ENCODE results near the gene ADAMTS7.
"Not testable (repeated sequence)": the region's sequence is repeated elsewhere in the genome, so short reads cannot be mapped to it uniquely, and the experiment has no call there.

Gene ADAMTS7, protein sequence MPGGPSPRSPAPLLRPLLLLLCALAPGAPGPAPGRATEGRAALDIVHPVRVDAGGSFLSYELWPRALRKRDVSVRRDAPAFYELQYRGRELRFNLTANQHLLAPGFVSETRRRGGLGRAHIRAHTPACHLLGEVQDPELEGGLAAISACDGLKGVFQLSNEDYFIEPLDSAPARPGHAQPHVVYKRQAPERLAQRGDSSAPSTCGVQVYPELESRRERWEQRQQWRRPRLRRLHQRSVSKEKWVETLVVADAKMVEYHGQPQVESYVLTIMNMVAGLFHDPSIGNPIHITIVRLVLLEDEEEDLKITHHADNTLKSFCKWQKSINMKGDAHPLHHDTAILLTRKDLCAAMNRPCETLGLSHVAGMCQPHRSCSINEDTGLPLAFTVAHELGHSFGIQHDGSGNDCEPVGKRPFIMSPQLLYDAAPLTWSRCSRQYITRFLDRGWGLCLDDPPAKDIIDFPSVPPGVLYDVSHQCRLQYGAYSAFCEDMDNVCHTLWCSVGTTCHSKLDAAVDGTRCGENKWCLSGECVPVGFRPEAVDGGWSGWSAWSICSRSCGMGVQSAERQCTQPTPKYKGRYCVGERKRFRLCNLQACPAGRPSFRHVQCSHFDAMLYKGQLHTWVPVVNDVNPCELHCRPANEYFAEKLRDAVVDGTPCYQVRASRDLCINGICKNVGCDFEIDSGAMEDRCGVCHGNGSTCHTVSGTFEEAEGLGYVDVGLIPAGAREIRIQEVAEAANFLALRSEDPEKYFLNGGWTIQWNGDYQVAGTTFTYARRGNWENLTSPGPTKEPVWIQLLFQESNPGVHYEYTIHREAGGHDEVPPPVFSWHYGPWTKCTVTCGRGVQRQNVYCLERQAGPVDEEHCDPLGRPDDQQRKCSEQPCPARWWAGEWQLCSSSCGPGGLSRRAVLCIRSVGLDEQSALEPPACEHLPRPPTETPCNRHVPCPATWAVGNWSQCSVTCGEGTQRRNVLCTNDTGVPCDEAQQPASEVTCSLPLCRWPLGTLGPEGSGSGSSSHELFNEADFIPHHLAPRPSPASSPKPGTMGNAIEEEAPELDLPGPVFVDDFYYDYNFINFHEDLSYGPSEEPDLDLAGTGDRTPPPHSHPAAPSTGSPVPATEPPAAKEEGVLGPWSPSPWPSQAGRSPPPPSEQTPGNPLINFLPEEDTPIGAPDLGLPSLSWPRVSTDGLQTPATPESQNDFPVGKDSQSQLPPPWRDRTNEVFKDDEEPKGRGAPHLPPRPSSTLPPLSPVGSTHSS (N-terminal part only)

DNA sequence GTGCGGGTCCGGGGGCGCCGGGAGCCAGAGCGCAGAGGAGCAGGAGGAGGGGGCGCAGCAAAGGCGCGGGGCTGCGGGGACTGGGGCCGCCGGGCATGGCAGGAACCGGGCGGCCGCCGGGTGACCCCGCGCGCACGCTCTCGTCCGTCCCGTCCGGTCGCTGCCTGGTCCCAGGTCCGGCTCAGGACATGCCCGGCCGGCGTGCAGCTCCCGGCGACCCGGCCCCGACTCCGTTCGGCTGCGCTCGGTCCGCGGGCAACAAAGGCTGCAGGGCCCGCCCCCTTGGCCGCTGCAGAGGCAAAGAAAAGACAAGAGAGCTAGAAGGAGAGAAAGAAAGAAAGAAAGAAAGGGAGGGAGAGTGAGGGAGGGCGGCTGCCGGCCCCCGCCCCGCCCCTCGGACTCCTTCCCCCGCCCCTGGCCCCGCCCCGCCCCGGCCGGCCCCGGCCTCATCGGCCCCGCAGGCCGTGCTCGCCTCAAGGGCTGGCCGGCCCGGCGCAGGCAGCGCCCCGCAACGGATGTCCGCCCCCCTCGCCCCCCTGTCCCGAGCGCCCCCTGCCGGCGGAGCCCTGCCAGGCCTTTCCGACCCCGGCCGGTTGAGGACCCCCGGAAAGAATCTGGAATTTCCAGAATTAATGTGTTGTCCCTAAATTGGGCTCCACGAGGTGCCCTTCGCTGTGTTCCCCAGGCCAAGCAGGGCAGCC lies at the start of gene ADAMTS7:
Gene ADAMTS7 (minus strand): TSS at position 341 of the 701 bp plus-strand sequence. CDS start 244 bp downstream, at position 97.
- no peak for FAIRE-seq

DNA sequence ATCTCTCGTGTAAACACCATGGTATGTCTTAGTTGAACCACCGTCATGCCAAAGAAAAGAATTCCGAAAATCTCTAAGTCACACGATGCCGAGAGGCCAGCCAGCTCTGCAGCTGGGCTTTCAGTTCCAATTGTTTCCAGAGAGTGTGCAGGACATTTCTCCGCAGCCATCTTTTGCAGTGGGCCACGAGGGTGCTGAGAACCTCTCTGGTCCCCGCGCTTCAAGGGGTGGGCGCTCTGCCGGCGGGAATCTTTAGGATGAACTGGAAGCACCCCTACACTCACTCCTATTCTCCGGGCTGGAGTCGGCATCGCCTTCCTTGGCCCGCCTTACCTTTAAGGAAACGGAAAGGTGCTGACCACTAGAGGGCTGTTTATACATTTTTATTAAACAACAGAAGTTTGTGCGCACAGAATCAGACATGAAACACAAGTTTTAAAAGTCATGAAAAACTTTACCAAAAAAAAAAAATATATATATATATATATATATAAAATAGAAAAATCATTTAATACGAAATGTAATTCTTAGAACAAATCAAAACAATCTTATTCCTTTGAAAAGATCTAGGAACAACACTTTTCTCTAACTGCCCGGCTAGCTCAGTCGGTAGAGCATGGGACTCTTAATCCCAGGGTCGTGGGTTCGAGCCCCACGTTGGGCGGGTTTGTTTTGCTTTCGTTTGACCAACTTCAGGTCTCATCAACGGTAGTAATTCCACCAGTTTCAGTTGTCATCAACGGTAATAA lies 48.9 kb upstream of the ADAMTS7 start:
- FAIRE-seq, result peak; percentile 95

DNA sequence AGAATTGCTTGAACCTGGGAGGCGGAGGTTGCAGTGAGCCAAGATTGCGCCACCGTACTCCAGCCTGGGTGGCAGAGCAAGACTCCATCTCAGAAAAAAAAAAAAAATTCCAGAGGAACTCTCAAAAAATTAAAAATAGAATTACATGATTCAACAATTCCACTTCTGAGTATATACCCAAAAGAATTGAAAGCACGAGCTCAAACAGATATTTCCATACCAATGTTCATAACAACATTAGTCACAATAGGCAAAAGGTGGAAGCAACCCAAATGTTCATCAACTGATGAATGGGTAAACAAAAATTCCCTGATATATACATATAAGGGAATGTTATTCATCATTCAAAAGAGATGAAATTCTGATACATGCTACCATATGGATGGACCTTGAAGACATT lies 44.5 kb upstream of the ADAMTS7 start:
- FAIRE-seq, result no peak

DNA sequence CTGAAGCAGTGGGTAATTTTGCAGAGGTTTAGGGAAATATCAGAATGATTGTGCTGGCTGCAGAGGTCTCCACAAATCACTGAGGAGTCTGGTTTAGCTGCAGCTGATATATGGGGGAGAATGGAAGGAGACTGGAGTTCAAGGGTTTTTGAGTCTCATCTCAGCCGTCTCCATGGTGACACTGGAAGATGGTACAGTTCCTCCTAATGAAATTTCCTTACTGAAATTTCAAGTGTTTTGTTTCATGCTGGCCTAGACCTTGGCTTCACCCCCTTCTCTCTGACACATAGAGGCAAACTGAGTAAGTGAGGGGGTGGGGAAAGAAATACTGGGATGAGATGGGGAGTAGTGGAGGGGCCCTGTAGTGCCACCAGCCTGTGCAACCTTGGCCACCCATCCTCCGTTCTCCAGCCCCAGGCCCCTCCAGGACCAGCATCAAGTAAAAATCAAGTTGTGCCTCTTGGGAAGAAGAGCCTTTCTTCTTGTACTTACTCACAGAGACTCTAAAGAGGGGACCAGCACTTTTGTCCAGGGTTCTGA lies 43.6 kb upstream of the ADAMTS7 start:
- FAIRE-seq, result no peak

DNA sequence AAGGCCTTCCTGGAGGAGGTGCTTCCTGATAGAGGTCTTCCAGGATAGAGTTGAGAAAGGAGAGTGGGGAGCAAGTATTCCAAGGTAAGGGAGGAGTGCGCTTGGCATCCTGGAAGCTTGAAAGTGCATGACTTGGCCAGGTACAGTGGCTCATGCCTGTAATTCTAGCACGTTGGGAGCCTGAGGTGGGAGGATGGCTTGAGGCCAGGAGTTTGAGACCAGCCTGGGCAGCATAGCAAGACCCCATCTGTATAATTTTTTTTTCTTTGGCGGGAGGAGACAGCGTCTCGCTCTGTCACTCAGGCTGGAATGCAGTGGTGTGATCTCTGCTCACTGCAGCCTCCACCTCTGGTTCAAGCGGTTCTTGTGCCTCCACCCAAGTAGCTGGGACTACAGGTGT lies 42.2 kb upstream of the ADAMTS7 start:
- no peak for FAIRE-seq

DNA sequence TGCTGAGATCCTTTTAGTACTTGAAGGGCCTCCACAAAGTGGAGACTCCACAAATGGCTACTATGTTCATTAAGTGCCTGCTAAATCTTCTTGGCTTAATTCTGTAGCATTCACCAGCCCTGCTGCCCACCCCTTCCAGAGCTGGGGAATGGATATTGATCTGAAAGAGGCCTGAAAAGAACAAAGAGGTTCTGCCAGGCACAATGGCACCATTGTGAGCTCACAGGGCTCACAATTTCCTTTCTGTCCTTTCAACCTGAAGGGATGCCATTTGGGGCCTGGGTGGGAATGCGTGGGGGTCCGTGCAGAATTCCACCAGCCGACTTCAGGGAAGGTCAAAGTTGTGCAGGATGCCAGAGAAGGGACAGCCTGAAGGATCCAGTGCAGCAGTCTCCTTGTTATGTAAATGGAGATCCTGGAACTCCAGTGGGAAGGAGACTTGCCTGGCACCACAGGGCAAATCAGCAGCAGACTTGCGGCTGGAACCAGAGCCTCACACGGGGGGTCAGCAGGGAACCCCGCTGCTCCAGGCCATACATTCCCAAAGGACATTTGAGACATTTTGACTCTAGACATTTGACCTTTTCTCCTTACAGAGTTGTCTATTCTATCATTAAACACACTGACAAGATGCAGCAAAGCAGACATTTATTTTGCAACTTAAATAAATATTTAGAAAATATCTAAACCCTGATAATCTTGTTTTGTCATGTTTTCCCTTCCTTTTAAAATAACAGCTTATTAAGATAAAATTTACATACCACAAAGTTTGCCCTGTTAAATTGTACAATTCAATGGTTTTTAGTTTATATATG lies 39.9 kb upstream of the ADAMTS7 start:
- FAIRE-seq, result no peak

DNA sequence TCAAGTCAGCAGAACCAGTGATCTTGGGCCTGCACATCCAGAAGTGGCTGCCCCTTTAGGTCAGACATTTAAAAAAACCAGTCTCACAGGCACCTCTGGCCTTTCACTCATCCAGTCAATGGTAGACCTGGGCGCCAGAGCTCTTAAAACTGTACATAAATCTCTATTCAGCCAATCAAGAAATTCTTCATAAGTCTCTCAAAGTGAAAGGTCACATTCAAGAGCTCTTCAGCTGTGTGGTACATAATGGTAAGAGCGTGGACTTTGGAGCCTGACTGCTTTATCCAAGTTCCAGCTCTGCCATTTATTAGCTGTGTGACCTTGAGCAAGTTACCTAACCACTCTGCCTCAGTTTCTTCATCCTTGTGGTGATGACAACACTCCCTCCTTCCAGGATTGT lies 39.1 kb upstream of the ADAMTS7 start:
- no peak for FAIRE-seq

DNA sequence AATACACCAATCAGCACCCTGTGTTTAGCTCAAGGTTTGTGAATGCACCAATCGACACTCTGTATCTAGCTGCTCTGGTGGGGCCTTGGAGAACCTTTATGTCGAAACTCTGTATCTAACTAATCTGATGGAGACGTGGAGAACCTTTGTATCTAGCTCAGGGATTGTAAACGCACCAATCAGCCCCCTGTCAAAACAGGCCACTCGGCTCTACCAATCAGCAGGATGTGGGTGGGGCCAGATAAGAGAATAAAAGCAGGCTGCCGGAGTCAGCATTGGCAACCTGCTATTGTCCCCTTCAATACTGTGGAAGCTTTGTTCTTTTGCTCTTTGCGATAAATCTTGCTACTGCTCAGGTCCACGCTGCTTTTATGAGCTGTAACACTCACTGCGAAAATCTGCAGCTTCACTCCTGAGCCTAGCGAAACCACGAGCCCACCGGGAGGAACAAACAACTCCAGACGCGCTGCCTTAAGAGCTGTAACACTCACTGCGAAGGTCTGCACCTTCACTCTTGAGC lies 36.2 kb upstream of the ADAMTS7 start:
- not testable (repeated sequence) for FAIRE-seq

DNA sequence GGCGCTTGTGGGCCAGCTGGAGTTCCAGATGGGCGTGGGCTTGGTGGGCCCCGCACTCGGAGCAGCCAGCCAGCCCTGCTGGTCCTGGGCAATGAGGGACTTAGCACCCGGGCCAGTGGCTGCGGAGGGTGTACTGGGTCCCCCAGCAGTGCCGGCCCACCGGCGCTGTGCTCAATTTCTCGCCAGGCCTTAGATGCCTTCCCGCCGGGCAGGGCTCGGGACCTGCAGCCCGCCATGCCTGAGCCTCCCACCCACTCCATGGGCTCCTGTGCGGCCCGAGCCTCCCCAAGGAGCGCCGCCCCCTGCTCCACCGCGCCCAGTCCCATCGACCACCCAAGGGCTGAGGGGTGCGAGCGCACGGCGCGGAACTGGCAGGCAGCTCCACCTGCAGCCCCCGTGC lies 35.6 kb upstream of the ADAMTS7 start:
- FAIRE-seq, result not testable (repeated sequence)

DNA sequence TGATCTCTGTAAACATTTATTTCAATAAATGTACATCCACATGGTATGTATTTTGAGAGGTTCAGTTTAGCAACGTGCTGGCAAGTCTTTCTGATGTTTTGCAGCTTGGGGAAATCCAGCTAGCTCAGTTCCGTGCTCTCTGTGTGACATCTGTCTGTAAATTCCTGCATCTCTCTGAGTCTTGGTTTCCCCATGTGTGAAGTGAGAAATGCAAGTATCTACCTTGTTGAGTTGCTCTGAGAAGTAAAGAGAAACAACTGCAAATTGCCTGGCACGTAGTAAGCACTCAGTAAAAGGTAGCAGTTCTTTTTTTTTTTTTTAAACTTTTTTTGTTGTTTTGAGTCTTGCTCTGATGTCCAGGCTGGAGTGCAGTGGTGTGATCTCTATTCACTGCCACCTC lies 31.3 kb upstream of the ADAMTS7 start:
- FAIRE-seq, result no peak

DNA sequence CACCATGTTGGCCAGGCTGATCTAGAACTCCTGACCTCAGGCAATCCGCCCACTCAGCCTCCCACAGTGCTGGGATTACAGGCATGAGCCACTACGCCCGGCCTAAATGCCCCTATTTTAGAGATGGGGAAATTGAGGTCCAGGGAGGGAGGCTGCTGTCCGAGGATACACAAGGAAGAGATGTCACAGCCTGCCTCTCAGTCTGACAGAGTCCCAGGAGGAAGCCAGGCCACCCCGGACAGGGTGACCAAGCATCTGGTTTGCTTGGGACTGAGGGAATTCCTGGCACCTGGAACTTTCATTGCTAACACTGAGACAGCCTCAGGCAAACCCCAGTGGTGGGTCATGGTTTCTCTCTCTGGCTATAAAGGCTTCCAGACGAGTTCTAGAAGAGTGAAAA lies 30.6 kb upstream of the ADAMTS7 start:
- FAIRE-seq, result no peak

DNA sequence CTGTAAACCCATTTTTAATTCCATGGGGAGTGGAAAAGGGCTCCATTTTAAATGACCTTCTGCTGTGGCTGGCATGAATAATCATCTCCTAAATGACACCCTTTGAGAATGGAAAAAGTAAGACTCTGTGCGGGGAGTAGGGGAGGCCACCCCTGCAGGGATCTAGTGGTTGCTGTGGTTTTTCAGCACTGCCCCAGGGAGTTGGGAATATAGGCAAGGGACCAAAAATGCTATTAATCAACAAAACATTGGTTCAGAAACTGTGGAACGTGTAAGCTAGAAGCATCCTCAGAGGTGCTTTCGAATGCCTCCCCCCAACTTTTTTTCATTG lies 30.1 kb upstream of the ADAMTS7 start:
- FAIRE-seq, result no peak

DNA sequence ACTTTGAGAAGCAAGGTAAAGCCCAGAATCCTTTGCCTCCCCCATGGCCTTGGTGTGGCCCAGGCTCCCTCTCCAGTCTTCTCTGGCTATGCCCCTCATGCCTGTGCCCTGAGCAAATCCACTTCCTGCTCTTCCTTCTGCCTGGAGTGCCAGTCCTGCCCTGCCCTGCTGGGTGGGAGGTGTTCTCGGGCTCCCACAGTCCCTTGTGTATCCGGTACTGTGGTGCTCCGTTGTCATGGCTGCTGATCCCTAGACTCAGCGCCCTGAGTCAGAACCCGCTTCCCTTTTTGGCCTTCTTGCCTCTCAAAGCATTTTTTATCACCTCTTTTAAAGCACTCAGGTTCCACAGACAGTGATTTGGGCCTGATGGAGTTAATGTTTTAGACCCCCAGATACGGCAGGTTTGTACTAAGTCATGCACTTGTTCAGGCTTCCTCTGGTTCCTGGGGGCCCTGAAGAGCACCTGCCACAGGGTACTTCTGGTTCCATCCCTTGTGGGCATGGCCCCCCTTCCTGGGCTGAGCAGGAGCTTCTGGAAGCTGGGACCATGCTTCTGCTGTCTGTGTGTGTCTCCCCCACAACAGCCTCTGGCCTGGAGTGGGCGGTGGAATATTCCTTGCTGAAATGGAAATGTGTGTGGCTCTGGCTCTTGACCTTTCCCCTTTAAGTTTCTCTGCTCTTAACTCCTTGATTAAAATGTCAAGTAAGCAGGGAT lies 29.6 kb upstream of the ADAMTS7 start:
- no peak for FAIRE-seq

DNA sequence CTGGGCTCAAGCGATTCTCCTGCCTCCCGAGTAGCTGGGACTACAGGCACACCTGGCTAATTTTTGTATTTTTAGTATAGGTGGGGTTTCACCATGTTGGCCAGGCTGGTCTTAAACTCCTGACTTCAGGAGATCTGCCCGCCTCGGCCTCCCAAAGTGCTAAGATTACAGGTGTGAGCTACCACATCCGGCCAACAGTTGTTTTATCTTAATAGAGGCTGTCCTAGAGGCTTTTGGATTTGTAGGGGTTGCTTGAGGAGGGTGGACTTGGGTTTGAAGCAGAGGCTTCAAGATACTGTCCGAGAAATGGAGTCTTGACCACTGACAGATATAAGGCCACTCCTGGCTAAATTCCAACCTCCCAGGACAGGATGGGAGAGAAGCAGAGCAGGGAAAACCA lies 27.9 kb upstream of the ADAMTS7 start:
- not testable (repeated sequence) for FAIRE-seq

DNA sequence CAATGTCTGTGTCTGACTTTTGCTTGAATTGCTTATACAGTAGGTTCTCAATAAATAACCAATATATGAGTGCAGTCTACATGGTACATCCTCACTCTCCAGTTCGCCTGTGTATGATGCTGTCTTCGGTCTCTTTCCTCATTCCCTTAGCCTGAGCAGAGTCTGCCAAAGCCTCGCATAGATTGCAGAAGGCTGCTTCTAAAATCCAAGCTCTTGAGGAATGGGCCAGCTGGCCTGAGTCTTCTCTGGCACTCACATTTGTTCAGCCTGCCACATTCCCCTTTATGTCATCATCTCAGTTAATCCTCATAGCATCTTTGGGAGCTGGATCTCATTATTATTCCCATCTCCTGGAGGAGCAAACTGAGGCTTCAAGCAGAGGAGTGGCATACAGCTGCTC lies 27.2 kb upstream of the ADAMTS7 start:
- FAIRE-seq, result no peak

DNA sequence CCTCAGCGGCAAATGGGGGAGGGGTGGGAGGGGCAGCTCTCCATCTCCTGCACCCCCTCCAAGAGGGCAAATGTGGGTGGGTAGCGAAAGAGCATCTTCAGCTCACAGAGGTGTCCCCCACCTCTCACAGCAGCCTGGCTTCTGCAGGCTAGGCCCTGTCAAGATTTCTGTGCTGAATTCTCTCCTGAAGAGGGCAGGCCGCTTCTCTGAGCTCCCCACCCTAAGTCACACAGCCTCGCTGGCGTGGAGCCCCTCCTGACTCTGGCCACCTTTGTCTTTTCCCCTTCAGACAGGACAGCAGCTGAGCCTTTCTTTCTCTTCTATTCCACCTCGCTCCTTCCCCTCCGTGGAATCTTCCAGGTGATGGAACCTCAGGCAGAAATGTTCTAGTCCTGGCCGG lies 26.3 kb upstream of the ADAMTS7 start:
- FAIRE-seq, result no peak

DNA sequence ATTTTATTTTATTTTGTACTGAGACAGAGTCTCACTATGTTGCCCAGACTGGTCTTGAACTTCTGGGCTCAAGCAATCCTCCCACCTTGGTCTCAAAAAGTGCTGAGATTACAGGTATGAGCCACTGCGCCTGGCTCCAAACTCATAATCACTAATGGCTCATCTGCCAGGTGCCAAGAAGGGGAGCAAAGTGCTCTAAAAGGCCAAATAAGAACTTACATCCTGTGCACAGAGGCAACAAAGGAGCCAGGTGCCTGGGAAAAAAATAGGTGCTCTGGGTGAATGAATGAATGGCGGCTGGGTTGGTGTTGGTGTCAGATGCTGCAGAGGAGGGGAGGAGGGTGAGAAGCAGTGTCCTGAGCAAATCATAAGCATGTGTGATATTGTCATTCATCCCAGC lies 25.9 kb upstream of the ADAMTS7 start:
- no peak for FAIRE-seq

DNA sequence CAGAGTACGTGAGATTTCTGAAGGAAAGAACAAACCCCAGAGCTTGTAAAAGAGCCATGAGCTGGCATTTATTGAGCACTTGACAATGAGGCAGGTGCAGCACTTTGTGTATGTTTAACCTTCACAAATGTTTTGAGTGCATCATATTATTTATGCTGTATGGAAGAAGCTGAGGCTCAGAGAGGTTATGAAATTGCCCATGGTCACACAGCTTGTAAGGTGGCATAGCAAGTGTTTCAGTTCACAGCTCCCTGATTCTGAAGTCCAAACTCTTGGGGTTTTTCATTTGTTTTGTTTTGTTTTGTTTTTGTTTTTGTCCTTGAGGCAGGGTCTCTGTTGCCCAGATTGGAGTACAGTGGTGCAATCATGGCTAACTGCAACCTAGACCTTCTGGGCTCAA lies 25.1 kb upstream of the ADAMTS7 start:
- FAIRE-seq, result no peak

Measured in A204.1 (cell line).